Activated naive CD8-positive, alpha-beta T cell treated with anti-CD3 and anti-CD28 coated beads, Interleukin-2, amount 50 U/mL, for 24 hours (primary cell): ENCODE results near the gene FAM98C.
"Not testable (repeated sequence)": the region's sequence is repeated elsewhere in the genome, so short reads cannot be mapped to it uniquely, and the experiment has no call there.

Experiments used
- ATAC-seq: fragments of 150-1000 bp; cut with Tn5 transposase; one replicate; pipeline ENCODE4 v1.10.0; 2021
- DNase-seq: peaks from one replicate; pipeline ENCODE4 v3.0.0; 2021
- H3K27ac Mint-ChIP-seq: one replicate; pipeline ENCODE4 v1.8.0; 2021; ENCODE audit warnings: mild to moderate bottlenecking, mixed read lengths
- H3K27me3 Mint-ChIP-seq: one replicate; pipeline ENCODE4 v1.8.0; 2021; ENCODE audit warnings: mixed read lengths
- H3K36me3 Mint-ChIP-seq: one replicate; pipeline ENCODE4 v1.8.0; 2021; ENCODE audit warnings: low read depth, mixed read lengths
- H3K4me1 Mint-ChIP-seq: one replicate; pipeline ENCODE4 v1.8.0; 2021; ENCODE audit warnings: mixed read lengths
- H3K4me3 Mint-ChIP-seq: one replicate; pipeline ENCODE4 v1.8.0; 2021; ENCODE audit warnings: mild to moderate bottlenecking, moderate library complexity, mixed read lengths
- H3K9me3 Mint-ChIP-seq: one replicate; pipeline ENCODE4 v1.8.0; 2021; ENCODE audit warnings: mixed read lengths

Gene FAM98C

GRCh38 chr19:38402967-38403674 is at the start of gene FAM98C:
Gene FAM98C (plus strand): TSS chr19:38403093. CDS start chr19:38403154, 61 bp downstream.
- peaks cover 7% of the 10 kb centered on the region for H3K36me3 Mint-ChIP-seq
- H3K4me1 Mint-ChIP-seq: peaks cover 14% of the 10 kb centered on the region
- ATAC-seq (peak; percentile 98), DNase-seq (peak; percentile 96)
- H3K4me3 Mint-ChIP-seq: peak within 1 kb of the TSS; percentile 85
- H3K27ac Mint-ChIP-seq: peak within 1 kb of the TSS; percentile 89
- H3K9me3 Mint-ChIP-seq: no peaks in the 10 kb centered on the region
- H3K27me3 Mint-ChIP-seq: no peaks in the 10 kb centered on the region

DNA sequence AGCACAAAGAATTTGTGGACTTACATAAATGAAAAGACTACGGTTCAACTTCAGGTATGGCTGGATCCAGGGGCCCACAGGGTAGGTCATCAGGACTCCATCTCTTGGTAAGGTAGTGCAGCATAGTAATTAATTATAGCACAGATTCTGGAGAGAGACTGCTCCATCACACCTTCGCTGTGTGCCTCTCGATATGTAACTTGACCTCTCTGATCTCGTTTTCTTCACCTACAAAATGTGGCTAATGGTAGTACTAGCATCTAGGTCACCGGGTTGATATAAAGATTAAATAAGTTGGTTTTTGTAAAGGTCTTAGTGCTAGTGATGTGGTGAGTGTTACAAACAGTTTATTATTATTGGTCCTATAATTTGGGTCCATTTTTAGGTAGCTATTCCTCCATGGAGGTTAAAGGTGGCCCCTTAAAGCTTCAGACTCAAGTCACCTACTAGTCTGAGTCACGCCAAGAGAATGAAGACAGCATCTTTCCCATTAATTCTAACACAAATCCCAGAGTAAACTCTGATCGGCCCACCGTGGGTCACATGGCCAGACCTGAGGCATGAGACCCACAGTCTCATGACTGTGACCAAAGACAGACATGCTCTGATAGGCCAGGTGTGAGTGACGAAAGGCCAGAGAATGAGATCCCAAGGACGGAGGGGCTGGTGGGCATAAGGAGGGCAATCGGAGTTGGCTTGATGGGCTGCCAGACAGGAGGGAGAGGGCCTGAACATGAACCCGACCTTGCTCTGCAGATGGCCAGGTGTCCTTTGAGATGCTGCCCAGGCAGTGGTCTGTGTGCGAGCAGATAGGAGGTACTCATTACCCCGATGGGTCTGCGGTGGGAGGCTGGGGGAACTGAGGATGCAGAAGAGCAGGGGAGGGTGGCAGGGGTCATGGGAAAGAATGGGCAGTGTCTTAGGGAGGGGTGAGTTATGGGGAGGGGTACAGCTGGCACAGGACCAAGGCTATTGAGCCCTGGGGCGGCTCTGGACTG is 46.9 kb upstream of the FAM98C start:
- Mint-ChIP-seq H3K36me3 (no peaks in the 10 kb centered on the region), H3K9me3 (no peaks in the 10 kb centered on the region), H3K27me3 (peaks cover 18% of the 10 kb centered on the region), H3K4me3 (no peak overlapping the region), H3K27ac (no peak overlapping the region), H3K4me1 (peaks cover 4% of the 10 kb centered on the region)
- no peak for DNase-seq
- no peak for ATAC-seq

DNA sequence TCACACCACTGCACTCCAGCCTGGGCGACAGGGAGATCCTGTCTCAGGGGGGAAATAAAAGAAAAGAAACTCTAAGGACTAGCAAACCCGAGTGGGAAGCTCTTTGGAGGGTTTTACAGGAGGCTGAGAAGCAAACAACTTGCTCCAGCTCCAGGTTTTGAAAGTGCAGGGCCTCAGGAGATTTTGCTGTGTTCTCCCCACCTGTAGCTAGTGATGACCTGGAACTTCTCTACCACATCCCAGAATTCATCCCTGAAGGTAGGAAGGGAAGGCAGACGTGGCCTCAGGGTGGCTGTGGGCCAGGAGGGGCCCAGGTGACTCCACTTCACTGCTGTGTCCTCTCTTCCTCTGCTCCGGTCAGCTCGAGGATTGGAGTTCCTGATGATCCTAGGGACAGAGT is 44.8 kb upstream of the FAM98C start:
- H3K27me3 Mint-ChIP-seq: peaks cover 25% of the 10 kb centered on the region

GRCh38 chr19:38359242-38360021 is 43.5 kb upstream of the FAM98C start:
- Mint-ChIP-seq H3K4me1 (peaks cover 13% of the 10 kb centered on the region), H3K27me3 (peaks cover 30% of the 10 kb centered on the region), H3K9me3 (no peaks in the 10 kb centered on the region), H3K4me3 (no peak overlapping the region), H3K27ac (no peak overlapping the region), H3K36me3 (no peaks in the 10 kb centered on the region)
- DNase-seq (no peak), ATAC-seq (no peak)

More for the DNA sequence above, 44.8 kb upstream of the FAM98C start:
- Mint-ChIP-seq H3K9me3 (no peaks in the 10 kb centered on the region), H3K4me1 (peaks cover 11% of the 10 kb centered on the region), H3K36me3 (no peaks in the 10 kb centered on the region), H3K4me3 (no peak overlapping the region), H3K27ac (no peak overlapping the region)
- ATAC-seq: no peak
- no peak for DNase-seq

GRCh38 chr19:38360351-38360750 is 42.5 kb upstream of the FAM98C start:
- H3K27me3 Mint-ChIP-seq: peaks cover 30% of the 10 kb centered on the region
- DNase-seq: no peak
- no peaks in the 10 kb centered on the region for H3K36me3 Mint-ChIP-seq
- no peak for ATAC-seq
- H3K4me1 Mint-ChIP-seq: peaks cover 13% of the 10 kb centered on the region
- H3K9me3 Mint-ChIP-seq: no peaks in the 10 kb centered on the region
- no peak overlapping the region for H3K4me3 Mint-ChIP-seq
- no peak overlapping the region for H3K27ac Mint-ChIP-seq

GRCh38 chr19:38360839-38361631 is 41.9 kb upstream of the FAM98C start:
- ATAC-seq (no peak), DNase-seq (no peak)
- Mint-ChIP-seq H3K27me3 (peaks cover 30% of the 10 kb centered on the region), H3K4me3 (peak overlapping the region; percentile 36), H3K27ac (no peak overlapping the region), H3K4me1 (peaks cover 13% of the 10 kb centered on the region), H3K9me3 (no peaks in the 10 kb centered on the region), H3K36me3 (no peaks in the 10 kb centered on the region)

DNA sequence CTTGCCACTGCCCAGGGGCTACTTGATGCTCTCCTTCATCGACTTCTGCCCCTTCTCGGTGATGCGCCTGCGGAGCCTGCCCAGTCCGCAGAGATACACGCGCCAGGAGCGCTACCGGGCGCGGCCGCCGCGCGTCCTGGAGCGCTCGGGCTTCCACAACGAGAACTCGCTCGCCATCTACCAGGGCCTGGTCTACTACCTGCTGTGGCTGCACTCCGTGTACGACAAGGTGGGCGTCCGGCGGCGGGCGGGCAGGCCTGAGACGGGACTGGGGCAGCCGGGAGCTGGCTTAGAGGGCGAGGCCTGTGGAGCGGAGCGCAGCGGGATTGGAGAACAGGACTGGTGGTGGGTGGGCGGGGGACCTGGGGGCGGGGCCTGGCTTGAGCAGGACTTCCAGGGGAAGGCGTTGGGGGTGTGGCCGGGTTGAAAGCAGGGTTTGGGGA is 41.2 kb upstream of the FAM98C start:
- peak overlapping the region; percentile 82 for H3K4me3 Mint-ChIP-seq
- ATAC-seq (peak; percentile 72), DNase-seq (peak; percentile 72)
- no peaks in the 10 kb centered on the region for H3K36me3 Mint-ChIP-seq
- H3K27ac Mint-ChIP-seq: no peak overlapping the region
- H3K9me3 Mint-ChIP-seq: no peaks in the 10 kb centered on the region
- peaks cover 13% of the 10 kb centered on the region for H3K4me1 Mint-ChIP-seq
- H3K27me3 Mint-ChIP-seq: peaks cover 30% of the 10 kb centered on the region

DNA sequence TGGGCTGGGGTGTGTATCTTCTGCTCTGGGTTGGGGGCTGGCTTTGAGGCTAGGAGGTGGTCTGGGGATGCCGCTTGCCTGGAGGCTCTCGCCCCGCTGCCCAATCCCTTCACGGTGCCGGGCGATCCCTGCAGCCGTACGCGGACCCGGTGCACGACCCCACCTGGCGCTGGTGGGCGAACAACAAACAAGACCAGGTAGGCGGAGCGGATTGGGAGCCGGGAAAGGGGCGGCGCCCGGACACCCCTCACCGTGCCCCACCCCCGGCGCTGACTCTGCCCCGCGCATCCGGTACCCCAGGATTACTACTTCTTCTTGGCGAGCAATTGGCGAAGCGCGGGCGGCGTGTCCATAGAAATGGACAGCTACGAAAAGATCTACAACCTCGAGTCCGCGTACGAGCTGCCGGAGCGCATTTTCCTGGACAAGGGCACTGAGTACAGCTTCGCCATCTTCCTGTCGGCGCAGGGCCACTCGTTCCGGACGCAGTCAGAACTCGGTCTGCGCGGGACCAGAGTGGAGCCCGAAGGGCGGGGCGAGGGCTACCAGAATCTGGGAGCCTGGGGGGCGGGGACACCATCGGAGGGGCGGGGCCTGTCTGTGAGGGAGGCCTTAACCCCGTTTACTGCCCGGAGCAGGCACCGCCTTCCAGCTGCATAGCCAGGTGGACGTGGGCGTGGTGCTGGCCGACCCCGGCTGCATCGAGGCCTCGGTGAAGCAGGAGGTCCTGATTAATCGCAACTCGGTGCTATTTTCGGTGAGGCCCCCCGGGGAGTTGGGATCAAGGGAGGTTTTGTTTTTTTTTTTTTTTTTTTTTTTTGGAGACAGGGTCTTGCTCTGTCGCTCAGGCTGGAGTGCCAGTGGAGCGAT is 40.6 kb upstream of the FAM98C start:
- peak; percentile 62 for ATAC-seq
- Mint-ChIP-seq H3K27ac (no peak overlapping the region), H3K9me3 (no peaks in the 10 kb centered on the region), H3K27me3 (peaks cover 30% of the 10 kb centered on the region), H3K4me3 (peak overlapping the region; percentile 82), H3K4me1 (peaks cover 13% of the 10 kb centered on the region), H3K36me3 (no peaks in the 10 kb centered on the region)
- peak; percentile 83 for DNase-seq

DNA sequence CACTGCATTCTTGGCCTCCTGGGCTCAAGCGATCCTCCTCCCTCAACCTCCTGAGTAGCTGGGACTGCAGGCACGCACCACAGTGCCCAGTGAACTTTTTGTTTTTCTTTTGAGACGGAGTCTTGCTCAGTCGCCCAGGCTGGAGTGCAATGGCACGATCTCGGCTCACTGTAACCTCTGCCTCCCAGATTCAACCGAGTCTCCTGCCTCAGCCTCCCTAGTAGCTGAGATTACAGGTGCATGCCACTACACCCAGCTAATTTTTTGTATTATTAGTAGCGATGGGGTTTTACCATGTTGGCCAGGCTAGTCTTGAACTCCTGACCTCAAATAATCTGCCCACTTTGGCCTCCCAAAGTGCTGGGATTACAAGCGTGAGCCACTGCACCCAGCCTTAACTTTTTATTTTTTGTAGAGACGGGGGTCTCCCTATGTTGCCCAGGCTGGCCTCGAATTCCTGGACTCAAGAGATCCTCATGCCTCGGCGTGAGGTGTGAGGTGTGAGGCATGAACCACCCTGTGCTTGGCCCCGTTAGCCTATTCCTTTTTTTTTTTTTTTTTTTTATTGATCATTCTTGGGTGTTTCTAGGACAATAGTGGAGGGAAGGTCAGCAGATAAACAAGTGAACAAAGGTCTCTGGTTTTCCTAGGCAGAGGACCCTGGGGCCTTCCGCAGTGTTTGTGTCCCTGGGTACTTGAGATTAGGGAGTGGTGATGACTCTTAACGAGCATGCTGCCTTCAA is 39.8 kb upstream of the FAM98C start:
- ATAC-seq, H3K36me3 Mint-ChIP-seq, H3K27ac Mint-ChIP-seq, H3K9me3 Mint-ChIP-seq, DNase-seq: not testable (repeated sequence)
- Mint-ChIP-seq H3K4me3 (peak overlapping the region; percentile 14), H3K27me3 (peaks cover 30% of the 10 kb centered on the region), H3K4me1 (peaks cover 13% of the 10 kb centered on the region)

DNA sequence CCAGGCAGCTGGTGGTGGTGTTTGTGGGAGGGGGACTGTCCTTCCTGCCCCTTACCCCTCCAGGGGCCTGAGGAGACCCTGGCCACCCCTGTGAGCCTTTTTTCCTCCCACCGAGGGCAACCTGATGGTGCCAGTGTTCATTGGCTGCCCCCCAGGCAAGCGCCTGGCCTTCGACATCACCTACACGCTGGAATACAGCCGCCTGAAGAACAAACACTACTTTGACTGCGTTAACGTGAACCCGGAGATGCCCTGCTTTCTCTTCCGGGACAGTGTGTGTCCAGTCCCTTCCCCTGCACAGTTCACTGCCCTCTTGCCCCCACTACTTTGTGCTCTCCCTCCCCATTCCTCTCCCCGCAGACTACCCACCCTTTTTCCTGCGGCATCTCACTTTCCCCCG is 35.9 kb upstream of the FAM98C start:
- no peaks in the 10 kb centered on the region for H3K9me3 Mint-ChIP-seq
- no peak for ATAC-seq
- DNase-seq: no peak
- peaks cover 6% of the 10 kb centered on the region for H3K4me1 Mint-ChIP-seq
- H3K27ac Mint-ChIP-seq: no peak overlapping the region
- no peak overlapping the region for H3K4me3 Mint-ChIP-seq
- peaks cover 7% of the 10 kb centered on the region for H3K27me3 Mint-ChIP-seq
- no peaks in the 10 kb centered on the region for H3K36me3 Mint-ChIP-seq

DNA sequence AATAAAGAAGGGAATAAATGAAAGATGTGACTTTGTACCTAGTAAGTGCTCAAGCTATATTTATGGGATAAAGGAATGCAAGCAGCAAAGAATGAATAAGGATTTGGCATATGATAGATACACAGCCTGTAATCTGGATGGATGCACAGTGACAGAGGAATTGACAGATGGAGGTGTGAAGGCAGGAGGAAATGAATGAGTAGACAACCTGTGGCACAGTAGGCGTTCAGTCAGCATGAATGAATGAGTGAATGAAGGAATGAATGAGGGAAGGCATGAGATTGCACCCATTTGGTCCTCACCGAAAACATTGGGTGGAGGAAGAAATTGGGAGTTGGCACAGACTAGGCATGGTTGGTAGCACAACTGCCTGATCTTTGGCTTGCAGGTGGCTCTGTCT is 33.3 kb upstream of the FAM98C start:
- Mint-ChIP-seq H3K4me1 (peaks cover 4% of the 10 kb centered on the region), H3K9me3 (no peaks in the 10 kb centered on the region), H3K4me3 (no peak overlapping the region), H3K27ac (no peak overlapping the region), H3K27me3 (peaks cover 2% of the 10 kb centered on the region), H3K36me3 (peaks cover under 1% of the 10 kb centered on the region)
- DNase-seq (no peak), ATAC-seq (no peak)

- Mint-ChIP-seq H3K27me3 (peaks cover 2% of the 10 kb centered on the region), H3K36me3 (peaks cover 7% of the 10 kb centered on the region), H3K27ac (no peak overlapping the region), H3K9me3 (no peaks in the 10 kb centered on the region), H3K4me1 (peaks cover 9% of the 10 kb centered on the region), H3K4me3 (no peak overlapping the region)
- ATAC-seq (no peak), DNase-seq (no peak)
Measured at GRCh38 chr19:38370299-38370698, 32.6 kb upstream of the FAM98C start.
